ENCODE measurements around the gene PCBP3. TPM values are rescaled to one million over a fixed set of nuclear protein-coding genes. Genes with fewer than 3 reads are reported as not detected.
"Not testable (repeated sequence)": the region's sequence is repeated elsewhere in the genome, so short reads cannot be mapped to it uniquely, and the experiment has no call there.

PCBP3 gene
- polyA plus RNA-seq, 1 donor = 0.89 TPM

GRCh38 chr21:45808663-45809062 is 165.1 kb downstream of the PCBP3 start:
- DNase-seq (ENCODE audit: low read depth) = not testable (repeated sequence)

GRCh38 chr21:45809421-45809820 is 165.9 kb downstream of the PCBP3 start:
- no peak for DNase-seq (ENCODE audit: low read depth)

GRCh38 chr21:45811136-45811535 is 167.6 kb downstream of the PCBP3 start:
- DNase-seq (ENCODE audit: low read depth) = no peak

DNA sequence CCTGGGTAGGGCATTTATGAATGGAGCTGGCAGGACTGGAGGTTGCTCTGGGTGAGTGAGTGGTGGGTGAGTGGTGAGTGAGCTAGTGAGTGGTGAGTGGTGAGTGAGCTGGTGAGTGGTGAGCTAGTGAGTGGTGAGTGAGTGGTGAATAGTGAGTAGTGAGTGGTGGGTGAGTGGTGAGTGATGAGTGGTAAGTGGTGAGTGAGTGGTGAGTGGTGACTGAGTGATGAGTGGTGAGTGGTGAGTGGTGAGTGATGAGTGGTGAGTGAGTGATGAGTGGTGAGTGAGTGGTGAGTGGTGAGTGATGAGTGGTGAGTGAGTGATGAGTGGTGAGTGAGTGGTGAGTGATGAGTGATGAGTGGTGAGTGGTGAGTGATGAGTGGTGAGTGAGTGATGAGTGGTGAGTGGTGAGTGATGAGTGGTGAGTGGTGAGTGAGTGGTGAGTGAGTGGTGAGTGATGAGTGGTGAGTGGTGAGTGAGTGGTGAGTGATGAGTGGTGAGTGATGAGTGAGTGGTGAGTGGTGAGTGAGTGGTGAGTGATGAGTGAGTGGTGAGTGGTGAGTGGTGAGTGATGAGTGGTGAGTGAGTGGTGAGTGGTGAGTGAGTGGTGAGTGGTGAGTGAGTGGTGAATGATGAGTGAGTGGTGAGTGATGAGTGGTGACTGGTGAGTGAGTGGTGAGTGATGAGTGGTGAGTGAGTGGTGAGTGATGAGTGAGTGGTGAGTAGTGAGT is 170.8 kb downstream of the PCBP3 start:
- DNase-seq (ENCODE audit: low read depth) = not testable (repeated sequence)

GRCh38 chr21:45815781-45816180 is 172.3 kb downstream of the PCBP3 start:
- not testable (repeated sequence) for DNase-seq (ENCODE audit: low read depth)

DNA sequence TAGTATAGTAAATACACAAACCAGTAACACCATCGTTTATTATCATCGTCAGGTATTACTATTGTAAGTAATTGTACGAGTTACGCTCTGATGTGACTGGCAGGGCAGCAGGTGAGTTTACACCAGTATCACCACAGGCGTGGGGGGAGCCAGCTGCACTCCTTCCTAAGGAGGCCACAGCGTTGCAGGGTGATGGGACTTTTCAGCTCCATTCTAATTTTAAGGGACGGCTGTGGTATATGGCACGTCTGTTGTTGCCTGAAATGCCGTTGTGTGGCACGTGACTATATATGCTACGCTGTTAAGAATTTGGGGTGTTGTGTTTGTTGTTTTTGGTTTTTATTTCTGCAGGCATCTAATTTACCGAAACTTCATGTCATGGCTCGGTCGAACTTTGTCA is 173.3 kb downstream of the PCBP3 start:
- no peak for DNase-seq (ENCODE audit: low read depth)

GRCh38 chr21:45817345-45817744 is 173.8 kb downstream of the PCBP3 start:
- no peak for DNase-seq (ENCODE audit: low read depth)

- no peak for DNase-seq (ENCODE audit: low read depth)
Measured at GRCh38 chr21:45818276-45818903, 174.9 kb downstream of the PCBP3 start.

- no peak for DNase-seq (ENCODE audit: low read depth)
Measured at GRCh38 chr21:45818904-45819285, 175.4 kb downstream of the PCBP3 start.

DNA sequence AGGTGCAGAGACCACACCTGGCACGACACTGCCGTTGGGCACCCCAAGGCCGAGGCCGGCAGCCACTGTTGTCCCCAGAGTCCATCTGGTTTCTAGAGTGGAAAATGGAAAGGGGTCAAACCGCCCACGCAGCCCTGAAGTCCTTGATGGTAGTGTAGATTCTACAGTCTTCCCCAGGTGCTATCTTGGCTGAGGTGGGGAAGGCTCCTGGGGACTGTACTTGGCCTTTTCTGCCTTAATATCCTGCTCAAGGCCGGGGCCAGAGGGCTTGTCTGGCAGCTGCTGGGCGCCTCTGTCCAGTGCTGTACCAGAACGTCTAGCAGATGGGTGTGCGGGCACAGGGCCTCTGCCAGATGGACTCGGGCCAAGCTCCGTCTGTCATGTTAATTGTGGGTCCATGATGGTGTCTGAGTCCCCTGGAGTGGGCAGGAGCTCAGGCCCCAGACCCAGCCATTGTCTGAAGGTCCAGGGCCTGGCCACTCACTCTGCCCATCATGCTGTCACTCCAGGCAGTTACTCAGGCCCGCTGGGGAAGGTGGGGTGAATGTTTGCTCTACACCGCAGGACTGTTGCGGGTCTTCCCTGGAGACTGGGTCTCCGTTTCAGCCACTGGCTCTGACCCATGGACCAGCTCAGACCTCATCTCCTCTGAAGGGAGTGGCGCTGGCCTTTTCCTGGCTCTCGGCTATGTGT is 176.1 kb downstream of the PCBP3 start:
- DNase-seq (ENCODE audit: low read depth) = no peak

GRCh38 chr21:45820171-45821091 is 176.9 kb downstream of the PCBP3 start:
- DNase-seq (ENCODE audit: low read depth) = peak; percentile 71

DNA sequence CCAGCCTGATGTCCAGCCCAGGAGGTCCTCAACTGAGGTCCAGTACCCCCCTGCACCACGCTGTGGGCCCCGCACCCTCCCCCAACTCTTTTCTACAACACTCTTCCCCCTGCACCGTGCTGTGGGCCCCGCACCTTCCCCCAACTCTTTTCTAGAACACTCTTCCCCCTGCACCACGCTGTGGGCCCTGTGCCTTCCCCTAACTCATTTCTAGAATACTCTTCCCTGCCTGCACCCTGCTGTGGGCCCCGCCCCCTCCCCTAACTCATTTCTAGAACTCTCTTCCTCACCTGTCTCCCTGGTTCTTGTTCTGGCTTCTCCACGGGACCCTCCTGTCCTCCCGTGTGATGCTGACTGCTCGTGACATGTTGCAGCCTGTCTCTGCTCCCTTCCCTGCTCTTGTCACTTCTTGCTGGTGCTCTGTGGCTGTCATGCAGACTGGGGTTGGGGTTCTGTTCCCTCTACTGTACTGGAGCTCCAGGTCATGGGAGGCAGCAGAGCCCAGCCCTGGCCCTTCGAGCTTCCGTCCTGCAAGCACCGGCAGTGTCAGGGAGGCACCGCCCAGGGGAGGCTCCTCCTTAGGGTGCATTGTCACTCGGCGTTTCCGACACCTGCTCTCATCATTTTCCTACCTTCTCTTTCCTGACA is 177.9 kb downstream of the PCBP3 start:
- DNase-seq (ENCODE audit: low read depth) = no peak

- no peak for DNase-seq (ENCODE audit: low read depth)
Measured at GRCh38 chr21:45821998-45822397, 178.5 kb downstream of the PCBP3 start.

- no peak for DNase-seq (ENCODE audit: low read depth)
Measured at GRCh38 chr21:45822429-45823099, 179.0 kb downstream of the PCBP3 start.

GRCh38 chr21:45823100-45823681 is 179.7 kb downstream of the PCBP3 start:
- DNase-seq (ENCODE audit: low read depth) = no peak

- DNase-seq (ENCODE audit: low read depth) = no peak
Measured at GRCh38 chr21:45824546-45825215, 181.2 kb downstream of the PCBP3 start.

DNA sequence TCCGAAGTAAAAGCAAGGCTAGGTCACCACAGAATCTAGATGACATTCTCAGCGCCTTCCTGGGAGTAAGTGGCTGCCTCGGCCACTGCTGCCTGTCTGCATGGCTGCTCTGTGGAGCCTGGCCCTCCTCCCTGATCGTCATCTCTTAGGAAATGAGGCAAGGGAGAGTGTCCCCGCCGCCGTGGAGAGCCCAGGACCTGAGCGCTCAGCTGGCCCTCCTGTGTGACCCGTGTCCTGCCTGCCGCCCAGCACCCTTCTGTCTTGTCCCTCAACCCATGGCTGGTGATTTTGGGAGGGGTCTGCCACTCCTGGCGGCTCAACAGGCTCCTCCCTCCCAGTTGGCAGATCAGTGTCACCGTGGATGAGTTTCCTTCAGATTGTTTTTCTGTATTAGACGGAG is 181.7 kb downstream of the PCBP3 start:
- DNase-seq (ENCODE audit: low read depth) = no peak

GRCh38 chr21:45826676-45827301 is 183.3 kb downstream of the PCBP3 start:
- no peak for DNase-seq (ENCODE audit: low read depth)

GRCh38 chr21:45827302-45827692 is 183.8 kb downstream of the PCBP3 start:
- no peak for DNase-seq (ENCODE audit: low read depth)

Data from forelimb muscle (tissue), 1 donor.